PC-3 (cell line): Measurements from ENCODE around the gene PLEKHN1. TPM values are rescaled to one million over a fixed set of nuclear protein-coding genes. Genes with fewer than 3 reads are reported as not detected.
A peak's percentile ranks its signal among the peaks of the same experiment; 100 is the strongest.

Source experiments
- ATAC-seq: fragments of 200-7000 bp; cut with Tn5 transposase; 2 replicates; pipeline ENCODE4 v1.9.1; 2020; ENCODE audit warnings: mild to moderate bottlenecking, moderate library complexity
- BruUV-seq: library from RNA; stranded (reverse); fragments of 400-500 nt; replicated peaks from 2 replicates; lab custom pipeline; 2021; lab: Mats Ljungman, UMichigan
- CTCF ChIA-PET: fragments of 300-600 bp; sonication (Branson Sonifier 250); formaldehyde crosslinking; loops from one replicate; lab custom pipeline; 2022; ENCODE audit warnings: antibody characterized with exemption; lab: Charles Lee
- POLR2A ChIA-PET: fragments of 300-600 bp; sonication (Branson Sonifier 250); formaldehyde crosslinking; loops from one replicate; lab custom pipeline; 2022; ENCODE audit warnings: antibody characterized with exemption; ENCODE audit not compliant: unreplicated experiment; lab: Charles Lee
- DNase-seq: peaks from one replicate; pipeline ENCODE4 v3.0.0-alpha.2; 2015
- H2AFZ ChIP-seq: fragments of 300-600 bp; sonication (generic); 2 replicates; pipeline ENCODE4 v1.6.0; 2016; ENCODE audit warnings: antibody characterized with exemption, low read length
- H3F3A ChIP-seq: fragments of 300-600 bp; sonication (generic); one replicate; pipeline ENCODE4 v1.6.0; 2017; ENCODE audit warnings: antibody characterized with exemption, low read length, control low read depth, mild to moderate bottlenecking; ENCODE audit not compliant: unreplicated experiment
- H3K27ac ChIP-seq: fragments of 300-600 bp; sonication (generic); 2 replicates; pipeline ENCODE4 v1.5.1; 2016; ENCODE audit warnings: mild to moderate bottlenecking, low read length
- H3K27me3 ChIP-seq: fragments of 300-600 bp; sonication (generic); 2 replicates; pipeline ENCODE4 v1.6.1; 2016; ENCODE audit warnings: low read length, mixed read lengths
- H3K36me3 ChIP-seq: fragments of 300-600 bp; sonication (generic); 2 replicates; pipeline ENCODE4 v1.6.1; 2016; ENCODE audit warnings: low read depth, mixed run types, low read length, mixed read lengths
- H3K4me1 ChIP-seq: fragments of 300-600 bp; sonication (generic); 2 replicates; pipeline ENCODE4 v1.5.1; 2016; ENCODE audit warnings: low read length; ENCODE audit not compliant: insufficient read depth
- H3K4me2 ChIP-seq: fragments of 300-600 bp; sonication (generic); 2 replicates; pipeline ENCODE4 v1.6.0; 2016; ENCODE audit warnings: low read length
- H3K4me3 ChIP-seq: fragments of 300-600 bp; sonication (generic); 2 replicates; pipeline ENCODE4 v1.5.1; 2016; ENCODE audit warnings: mild to moderate bottlenecking, low read length, mixed read lengths
- H3K79me2 ChIP-seq: fragments of 300-600 bp; sonication (generic); 2 replicates; pipeline ENCODE4 v1.6.1; 2017; ENCODE audit warnings: low read length, mixed read lengths
- H3K9ac ChIP-seq: fragments of 300-600 bp; sonication (generic); 2 replicates; pipeline ENCODE4 v1.6.0; 2016; ENCODE audit warnings: mild to moderate bottlenecking, low read length
- H3K9me2 ChIP-seq: fragments of 300-600 bp; sonication (generic); replicated peaks from 2 replicates; pipeline ENCODE4 v1.6.1; 2016; ENCODE audit warnings: mixed run types, low read length, mixed read lengths
- H3K9me3 ChIP-seq: fragments of 300-600 bp; sonication (generic); 2 replicates; pipeline ENCODE4 v1.6.1; 2016; ENCODE audit warnings: low read length, mixed read lengths
- H4K20me1 ChIP-seq: fragments of 300-600 bp; sonication (generic); 2 replicates; pipeline ENCODE4 v1.6.1; 2016; ENCODE audit warnings: low read length, mixed read lengths
- CTCF ChIP-seq: fragments of 300-600 bp; sonication (generic); conservative IDR thresholded peaks from 2 replicates; pipeline ENCODE4 v1.5.1; 2017; ENCODE audit warnings: antibody characterized with exemption, low read depth, mild to moderate bottlenecking, low read length
- EZH2 ChIP-seq: fragments of 300-600 bp; sonication (generic); IDR thresholded peaks from one replicate; pipeline ENCODE4 v1.6.1; 2017; ENCODE audit warnings: antibody characterized with exemption, mild to moderate bottlenecking, low read length; ENCODE audit not compliant: unreplicated experiment
- EZH2phosphoT487 ChIP-seq: fragments of 300-600 bp; sonication (generic); IDR thresholded peaks from 2 replicates; pipeline ENCODE4 v1.6.1; 2018; ENCODE audit warnings: mild to moderate bottlenecking, antibody characterized with exemption, low read length, borderline replicate concordance
- intact Hi-C: fragments of 100-400 bp; cut with micrococcal nuclease; formaldehyde crosslinking; loops from 2 replicates; pipeline ENCODE4 v1.9.0; 2023
- total RNA-seq: library from RNA; depleted of rRNA; stranded (reverse); fragments of >200 nt; gene quantifications from 2 replicates; pipeline ENCODE4 v1.2.3, GENCODE V29; 2014

PLEKHN1 gene
- total RNA-seq, 1 experiment from 2014 or later: 14.0 TPM

DNA sequence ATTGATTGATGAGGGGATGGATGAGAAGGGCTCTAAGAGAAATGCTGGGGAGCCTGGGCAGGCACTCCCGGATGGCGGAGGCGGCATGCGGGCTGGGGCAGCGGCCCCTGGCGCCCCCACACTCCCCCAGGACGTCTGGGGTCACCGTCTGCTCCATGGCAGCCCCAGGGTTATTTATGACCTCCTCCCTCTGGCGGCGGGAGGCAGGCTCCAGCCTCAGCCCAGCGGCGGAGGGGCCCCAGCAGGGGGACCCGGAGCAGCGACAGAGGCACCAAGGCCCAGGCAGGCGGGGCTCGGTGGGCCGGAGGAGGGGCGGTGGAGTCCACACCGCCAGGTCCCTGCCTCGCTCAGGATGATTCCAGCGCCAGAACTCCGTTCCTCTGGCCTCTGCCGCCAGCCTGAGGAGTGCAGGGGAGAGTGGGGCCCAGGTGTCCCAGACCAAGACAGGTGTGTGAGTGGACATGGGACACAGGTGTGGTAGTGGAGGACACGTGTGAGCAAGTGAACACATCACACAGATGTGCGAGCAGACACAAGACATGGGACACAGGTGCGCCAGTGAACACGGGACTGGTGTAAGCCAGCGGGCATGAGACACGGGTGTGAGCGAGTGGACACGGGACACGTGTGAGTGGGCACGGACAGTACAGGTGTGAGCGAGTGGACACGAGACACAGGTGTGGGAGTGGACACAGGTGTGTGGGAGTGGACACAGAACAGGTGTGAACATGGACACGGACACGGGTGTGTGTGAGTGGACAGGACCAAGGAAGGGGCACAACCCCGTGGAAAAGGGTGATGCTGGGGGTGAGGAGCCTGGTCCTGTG lies 45.1 kb upstream of the PLEKHN1 start:
- ChIA-PET POLR2A (no interaction called here), CTCF (interaction anchor here (0.7 kb wide), 1 partner anchor 17 kb away, joined by 3 read pairs; no protein-coding TSS in a partner anchor)
- Histone ChIP-seq H3K4me1 (peaks cover 10% of the 10 kb centered on the region), H3K27me3 (peaks cover 85% of the 10 kb centered on the region), H3K4me2 (peak overlapping the region; percentile 38), H3K9me3 (no peaks in the 10 kb centered on the region), H3K9me2 (no peaks in the 10 kb centered on the region), H2AFZ (no peak overlapping the region), H3F3A (no peaks in the 10 kb centered on the region), H3K79me2 (no peaks in the 10 kb centered on the region), H3K27ac (no peak overlapping the region), H3K4me3 (no peak overlapping the region), H4K20me1 (no peaks in the 10 kb centered on the region), H3K9ac (no peak overlapping the region), H3K36me3 (no peaks in the 10 kb centered on the region)
- ATAC-seq (peak; percentile 44), DNase-seq (peak; percentile 68)
- TF ChIP-seq CTCF (peak; percentile 34; the same call in 1 of the 2 replicates), EZH2 (no peak)
- intact Hi-C loops: loop anchor here (2.0 kb wide), 1 partner anchor 18 kb away; no protein-coding TSS in a partner anchor
- BruUV-seq: no TSS peak

DNA sequence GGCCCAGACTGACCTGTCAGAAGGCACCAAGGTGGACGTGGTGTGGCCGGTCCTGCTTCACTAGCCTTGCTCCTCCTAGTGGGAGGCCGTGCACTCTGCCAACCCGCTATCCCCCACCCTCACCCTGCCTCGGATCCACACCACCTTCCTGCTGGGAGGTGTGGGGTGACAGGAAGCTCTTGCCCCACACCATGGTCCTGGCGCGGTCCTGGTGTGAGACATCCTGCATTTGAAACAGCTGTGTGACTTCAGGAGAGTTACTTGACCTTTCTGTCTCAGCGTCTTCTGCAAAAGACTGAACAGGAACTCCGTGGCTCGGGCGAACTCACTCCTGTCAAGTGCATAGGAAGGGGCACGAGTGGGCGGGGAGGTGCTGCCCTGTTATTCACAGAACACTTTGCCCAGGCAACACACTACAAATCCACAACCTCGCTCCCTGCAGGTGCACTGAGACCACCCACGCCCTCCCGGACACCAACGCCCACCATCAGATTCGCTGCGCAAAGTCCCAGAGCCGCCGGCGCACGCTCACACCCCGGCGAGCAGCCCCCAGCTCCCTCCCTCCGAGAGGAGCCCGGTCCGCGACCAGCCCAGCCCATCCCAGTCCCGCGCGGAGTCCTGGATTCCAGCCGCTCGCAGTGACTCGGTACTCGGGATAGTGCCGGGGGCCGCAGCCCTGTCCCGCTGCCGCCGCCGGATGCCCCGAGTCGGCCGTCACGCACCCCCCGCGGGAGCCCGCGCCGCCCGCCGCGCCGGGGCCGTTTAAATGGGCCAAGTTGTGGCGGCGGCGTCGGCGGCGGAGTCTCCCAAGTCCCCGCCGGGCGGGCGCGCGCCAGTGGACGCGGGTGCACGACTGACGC lies 42.9 kb upstream of the PLEKHN1 start, which contains the start of gene SAMD11:
Gene SAMD11, plus strand, starts transcription at position 793 of the 860 bp plus-strand sequence. CDS start 509 bp downstream, outside the sequence.
- Histone ChIP-seq H3F3A (no peaks in the 10 kb centered on the region), H3K9me3 (no peaks in the 10 kb centered on the region), H3K36me3 (no peaks in the 10 kb centered on the region), H2AFZ (peak within 1 kb of the TSS; percentile 61), H3K27me3 (peaks cover 81% of the 10 kb centered on the region), H3K9me2 (no peaks in the 10 kb centered on the region), H3K27ac (no peak within 1 kb of the TSS), H3K79me2 (no peaks in the 10 kb centered on the region), H4K20me1 (no peaks in the 10 kb centered on the region), H3K4me2 (peak within 1 kb of the TSS; percentile 85), H3K4me1 (peaks cover 10% of the 10 kb centered on the region), H3K4me3 (peak within 1 kb of the TSS; percentile 57), H3K9ac (no peak within 1 kb of the TSS)
- intact Hi-C loops: no loop called here
- BruUV-seq: no TSS peak
- peak; percentile 81 for DNase-seq
- ChIA-PET POLR2A (no interaction called here), CTCF (no interaction called here)
- TF ChIP-seq EZH2 (no peak), EZH2phosphoT487 (no peak), CTCF (no peak)
- peak; percentile 40 for ATAC-seq
